NB4 (cell line): ENCODE results near the gene CXCR2.

Experiments
- DNase-seq: peaks from one replicate; pipeline ENCODE4 v3.0.0; 2010; ENCODE audit warnings: low read depth
- H3K4me3 ChIP-seq: one replicate; pipeline ENCODE4 v1.5.1; 2011; ENCODE audit warnings: mild to moderate bottlenecking, low read depth, low read length, moderate library complexity
- CTCF ChIP-seq: IDR thresholded peaks from one replicate; pipeline ENCODE4 v1.5.1; 2012; ENCODE audit warnings: low read depth, low read length
- MAX ChIP-seq: IDR thresholded peaks from 2 replicates; pipeline ENCODE4 v1.6.1; 2011; ENCODE audit warnings: low read depth, low read length
- MYC ChIP-seq: IDR thresholded peaks from 2 replicates; pipeline ENCODE4 v1.6.1; 2011; ENCODE audit warnings: low read depth, low read length
- POLR2A ChIP-seq: IDR thresholded peaks from 2 replicates; pipeline ENCODE4 v1.6.1; 2011; ENCODE audit warnings: mild to moderate bottlenecking; ENCODE audit not compliant: insufficient read length; ENCODE audit errors: extremely low read depth

Gene CXCR2

GRCh38 chr2:218127929-218128455 is 2.2 kb downstream of the CXCR2 start:
- TF ChIP-seq MYC, result no peak
- TF ChIP-seq POLR2A, result no peak
- TF ChIP-seq MAX, result no peak
- TF ChIP-seq CTCF, result no peak

DNA sequence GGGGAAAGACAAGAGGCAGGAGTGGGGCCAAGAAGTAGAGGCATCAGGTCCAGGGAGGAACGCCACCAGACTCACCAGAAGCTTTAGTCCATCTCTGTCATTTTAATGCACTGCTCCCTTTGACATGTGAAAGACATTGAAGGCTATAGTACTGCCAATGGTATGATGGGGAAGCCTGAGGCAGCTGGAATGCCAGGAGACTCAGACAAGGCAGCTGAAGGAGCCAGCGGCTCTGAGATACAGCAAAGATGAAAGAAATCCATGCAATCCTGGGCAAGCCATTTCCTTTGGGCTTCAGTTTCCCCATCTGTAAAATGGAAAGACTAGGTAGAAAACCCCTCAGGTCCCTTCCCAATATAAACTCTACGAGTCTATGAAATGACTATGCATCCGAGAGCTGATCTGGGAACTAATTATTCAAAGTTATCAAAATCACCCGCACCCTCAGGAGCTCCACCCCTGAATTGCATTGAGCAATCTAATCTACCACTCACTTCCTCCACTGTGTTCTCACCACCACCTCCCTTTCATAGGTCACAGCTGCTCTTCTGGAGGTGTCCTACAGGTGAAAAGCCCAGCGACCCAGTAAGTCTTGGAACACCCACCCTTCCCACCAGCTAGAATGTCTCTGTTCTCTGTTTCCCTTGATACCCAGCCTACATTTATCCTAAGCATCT is 3.1 kb downstream of the CXCR2 start:
- peak; percentile 29 for DNase-seq
- no peak for TF ChIP-seq MAX
- no peak for TF ChIP-seq MYC
- H3K4me3 ChIP-seq, result no peak overlapping the region

More at GRCh38 chr2:218127929-218128455, 2.2 kb downstream of the CXCR2 start:
- DNase-seq, result no peak
- no peak overlapping the region for H3K4me3 ChIP-seq

GRCh38 chr2:218129458-218130135 is 3.8 kb downstream of the CXCR2 start:
- H3K4me3 ChIP-seq, result no peak overlapping the region
- DNase-seq, result no peak
- TF ChIP-seq CTCF (no peak), MAX (no peak), POLR2A (no peak), MYC (no peak)

DNA sequence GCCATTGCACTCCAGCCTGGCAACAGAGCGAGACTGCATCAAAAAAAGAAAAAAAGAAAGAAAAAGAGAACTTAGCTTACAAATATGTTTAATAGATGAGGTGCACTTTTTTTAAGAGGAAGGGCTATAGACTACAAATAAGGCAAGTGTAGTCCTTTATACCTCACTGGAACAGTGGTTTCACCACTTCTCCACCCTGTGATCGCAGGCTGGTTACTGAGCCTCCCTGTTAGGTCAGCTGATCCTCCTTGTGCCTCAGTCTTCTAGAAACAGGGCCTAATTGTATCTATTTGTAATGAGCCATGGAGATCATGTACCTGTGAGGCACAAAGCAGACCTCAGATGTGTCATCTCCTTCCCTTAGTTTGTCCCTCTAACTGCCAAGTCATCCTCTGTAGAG is 4.5 kb downstream of the CXCR2 start:
- TF ChIP-seq CTCF (no peak), POLR2A (no peak), MAX (no peak), MYC (no peak)
- DNase-seq, result no peak
- no peak overlapping the region for H3K4me3 ChIP-seq

DNA sequence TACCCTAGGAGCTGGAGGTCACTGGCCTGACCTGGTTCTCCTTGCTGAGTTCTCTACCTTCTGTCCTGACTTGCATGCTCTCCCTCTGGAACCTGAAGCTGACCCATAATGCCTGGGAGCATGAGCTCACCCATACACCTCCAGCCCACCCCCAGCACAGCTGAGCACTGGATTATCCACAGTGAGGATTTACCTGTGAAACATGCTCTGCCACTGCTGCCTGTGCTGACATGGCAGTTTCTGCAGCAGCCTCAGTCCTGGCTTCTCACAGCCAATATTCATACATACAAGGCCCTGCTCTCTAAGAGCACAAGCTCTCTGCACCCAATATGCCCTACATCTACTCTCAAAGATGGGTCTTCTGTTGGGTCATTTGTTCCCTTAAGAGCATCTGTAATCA is 5.0 kb downstream of the CXCR2 start:
- no peak overlapping the region for H3K4me3 ChIP-seq
- no peak for TF ChIP-seq POLR2A
- DNase-seq, result no peak

DNA sequence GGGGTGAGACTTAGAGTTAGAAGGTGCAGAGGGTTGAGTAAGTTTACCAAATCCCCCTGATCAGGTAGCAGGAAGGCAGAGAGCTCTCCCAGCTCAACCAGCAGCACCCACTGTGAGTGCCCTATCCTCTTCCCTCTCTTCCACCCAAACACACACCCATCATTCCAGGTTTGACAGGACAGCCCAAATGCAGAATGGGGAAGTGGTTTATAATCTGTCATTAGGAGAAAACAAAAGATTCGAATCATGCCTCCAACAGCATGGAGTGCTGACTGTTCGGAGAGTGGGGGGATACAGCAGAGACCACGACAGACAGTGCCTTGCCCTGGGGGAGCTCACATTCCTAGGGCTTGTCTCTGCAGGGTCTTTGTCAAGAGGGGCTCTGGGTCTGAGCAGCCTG is 11.7 kb downstream of the CXCR2 start:
- no peak for TF ChIP-seq MAX
- no peak for TF ChIP-seq MYC
- TF ChIP-seq POLR2A, result no peak
- no peak for TF ChIP-seq CTCF
- no peak overlapping the region for H3K4me3 ChIP-seq
- no peak for DNase-seq
